HG02943 (cell line): Measurements from ENCODE around the gene TECTB.
"Not testable (repeated sequence)": the region's sequence is repeated elsewhere in the genome, so short reads cannot be mapped to it uniquely, and the experiment has no call there.

Experiments
- ATAC-seq: cut with Tn5 transposase; IDR thresholded peaks from one replicate; pipeline ENCODE4 v1.9.1; 2021; ENCODE audit warnings: mild to moderate bottlenecking, low read depth, moderate library complexity; ENCODE audit not compliant: unreplicated experiment

TECTB gene

DNA sequence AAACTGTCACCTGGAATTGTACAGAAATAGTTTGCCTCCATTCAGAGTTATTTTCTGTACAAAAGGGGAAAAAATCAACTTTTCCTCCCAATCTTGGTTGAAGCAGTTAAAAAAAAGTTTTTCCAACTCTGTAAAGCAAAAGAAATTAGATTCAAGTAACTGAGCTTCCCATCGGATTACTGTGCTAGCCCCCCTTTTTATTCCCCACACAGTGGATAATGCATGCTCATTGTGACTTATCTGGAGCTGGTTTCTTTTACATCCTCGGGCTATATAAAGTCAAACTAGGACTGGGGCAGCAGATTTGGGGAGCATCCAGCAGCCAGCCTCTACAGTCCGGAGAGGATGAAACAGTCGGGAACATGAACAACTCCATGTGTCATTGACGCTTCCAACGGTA lies at the start of gene TECTB:
Gene TECTB (plus strand): TSS at position 301 of the 400 bp plus-strand sequence. CDS start 335 bp downstream, outside the sequence.
- no peak for ATAC-seq

DNA sequence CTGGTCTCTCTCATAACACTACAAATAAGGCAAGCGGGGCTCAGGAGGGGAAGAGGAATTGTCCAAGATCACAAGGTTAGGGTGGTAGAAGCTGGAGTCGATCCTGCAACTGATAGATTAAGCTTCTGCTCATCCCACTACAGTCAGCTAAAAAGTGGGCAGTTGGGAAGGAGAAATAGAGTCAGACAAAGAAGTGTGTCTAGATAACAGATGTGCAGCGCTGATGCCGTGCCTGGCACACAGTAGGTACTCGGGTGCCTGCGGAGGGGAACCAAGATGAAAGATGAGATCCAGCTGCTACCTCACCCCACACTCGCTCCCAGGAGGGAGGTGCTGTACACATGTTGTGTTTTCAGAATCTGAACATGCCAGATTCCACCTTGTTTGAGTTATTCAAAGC lies 48.1 kb upstream of the TECTB start:
- no peak for ATAC-seq

DNA sequence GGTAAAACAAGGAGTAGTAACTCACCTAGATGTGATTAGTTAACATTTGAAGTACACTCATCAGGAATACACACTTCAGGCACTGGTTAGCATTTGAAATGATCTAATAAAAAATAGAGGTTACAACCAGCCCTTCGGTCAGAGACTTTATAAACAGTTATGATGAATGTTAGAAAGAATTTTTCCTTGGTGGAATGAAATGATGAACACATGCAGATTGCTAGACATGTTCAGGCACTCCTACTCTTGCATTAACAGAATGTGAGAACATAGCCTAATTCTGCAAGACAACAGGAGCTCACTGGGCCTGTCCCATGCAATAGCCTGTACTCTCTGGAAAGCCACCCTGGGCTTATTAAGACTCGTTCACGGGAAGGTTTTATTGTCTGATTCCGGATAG lies 47.3 kb upstream of the TECTB start:
- ATAC-seq, result no peak

DNA sequence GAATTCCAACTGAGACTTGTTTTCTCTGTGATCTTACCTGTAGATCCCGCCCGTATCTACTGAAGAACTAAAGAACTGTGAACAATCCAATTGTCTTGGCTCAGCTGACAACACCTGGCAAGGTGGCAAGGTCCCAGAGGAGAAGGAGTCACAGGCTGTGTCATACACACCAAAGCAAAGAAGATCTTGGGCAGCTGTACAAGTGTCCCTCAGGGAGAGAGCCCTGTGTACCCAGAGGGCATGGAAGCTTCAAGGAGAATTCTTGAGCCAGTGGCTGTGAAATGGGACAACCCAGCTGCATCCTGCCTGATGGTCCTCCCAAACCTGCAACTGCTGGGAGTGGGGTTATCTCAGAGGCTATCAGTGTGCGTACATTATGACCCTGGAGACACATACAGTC lies 46.7 kb upstream of the TECTB start:
- no peak for ATAC-seq

DNA sequence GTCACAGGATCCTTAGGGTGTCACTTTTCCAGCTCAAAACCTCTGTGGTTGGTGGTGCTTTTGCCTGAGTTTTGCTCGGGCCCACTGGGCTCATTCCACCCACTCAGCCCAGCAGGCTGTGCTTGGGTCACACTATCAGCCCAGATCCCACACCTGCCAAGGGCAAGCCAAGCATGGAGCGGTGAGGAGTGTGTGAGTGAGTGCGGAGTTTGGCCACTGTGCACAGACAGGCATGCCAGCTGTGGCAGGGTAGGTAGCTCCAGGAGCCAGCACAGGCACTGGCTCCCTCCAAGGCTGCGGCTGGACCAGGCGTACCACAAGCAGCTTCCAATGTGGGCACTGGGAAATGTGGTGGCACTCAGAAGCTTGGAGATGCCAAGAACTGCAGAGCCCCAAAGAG lies 43.9 kb upstream of the TECTB start:
- ATAC-seq, result no peak

DNA sequence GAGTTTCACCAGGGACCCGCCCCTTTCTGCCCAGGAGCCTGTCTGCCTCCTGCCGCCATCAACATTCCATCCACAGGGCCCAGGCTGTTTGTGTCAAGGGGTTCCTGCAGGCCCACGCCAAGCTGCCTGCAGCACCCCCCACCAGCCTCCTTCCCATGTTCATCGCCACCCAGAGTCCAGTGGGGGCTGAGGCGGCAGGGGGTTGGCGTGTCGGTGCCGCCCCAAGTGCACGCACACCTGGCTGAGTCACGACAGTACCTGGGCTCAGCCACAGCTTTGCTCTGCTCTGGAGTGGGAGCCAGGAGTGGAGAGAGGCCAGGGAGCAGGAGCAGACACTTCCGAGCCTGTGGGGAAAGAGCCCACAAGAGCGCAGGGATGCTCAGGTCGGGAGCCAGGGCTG lies 42.8 kb upstream of the TECTB start:
- no peak for ATAC-seq

DNA sequence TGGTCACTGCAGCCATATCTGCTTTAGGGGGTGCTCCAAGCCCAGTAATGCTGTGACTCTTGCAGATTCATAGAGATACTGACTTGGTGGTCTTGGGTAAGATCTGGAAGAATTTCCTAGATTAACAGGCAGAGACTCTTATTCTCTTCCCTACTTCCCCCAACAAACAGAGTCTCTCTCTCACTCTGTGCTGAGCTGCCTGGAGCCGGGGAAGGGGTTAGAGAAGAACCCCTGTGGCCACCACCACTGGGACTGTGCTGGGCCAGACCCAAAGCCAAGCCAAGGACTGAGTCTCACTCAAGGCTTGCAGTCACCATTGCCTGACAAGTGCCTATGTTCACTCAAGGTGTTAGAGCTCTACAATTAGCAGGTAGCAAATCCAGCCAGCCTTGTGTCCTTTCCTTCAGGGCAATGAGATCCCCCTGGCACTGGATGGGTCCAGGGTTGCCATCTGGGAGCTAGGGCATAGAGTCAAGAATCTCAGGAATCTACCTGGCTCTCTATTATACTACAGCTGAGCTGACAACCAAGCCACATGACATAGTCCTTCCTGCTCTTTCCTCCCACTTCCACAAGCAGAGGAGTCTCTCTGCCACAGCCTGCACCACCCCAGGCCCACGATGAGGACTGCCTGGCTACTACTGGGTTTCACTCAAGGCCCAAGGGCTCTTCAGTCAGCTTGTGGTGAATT lies 41.4 kb upstream of the TECTB start:
- ATAC-seq, result no peak

DNA sequence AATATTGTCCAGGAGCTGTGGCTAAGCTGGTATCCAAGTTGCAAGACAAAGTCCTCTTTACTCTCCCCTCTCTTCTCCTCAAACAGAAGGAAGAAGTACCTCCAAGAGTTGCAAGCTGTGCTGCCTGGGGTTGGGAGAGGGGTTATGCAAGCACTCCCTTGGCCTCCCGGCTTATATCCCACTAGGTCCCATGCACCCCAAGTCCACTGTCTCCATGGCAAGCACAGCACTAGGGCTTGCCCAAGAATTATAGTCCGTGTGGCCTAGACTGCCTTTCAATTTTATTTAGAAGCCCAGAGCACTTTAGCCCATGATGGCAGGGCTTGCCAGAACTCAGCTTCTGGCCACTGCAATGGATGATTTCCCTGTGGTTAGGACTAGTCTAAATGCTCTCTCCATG lies 40.4 kb upstream of the TECTB start:
- no peak for ATAC-seq

DNA sequence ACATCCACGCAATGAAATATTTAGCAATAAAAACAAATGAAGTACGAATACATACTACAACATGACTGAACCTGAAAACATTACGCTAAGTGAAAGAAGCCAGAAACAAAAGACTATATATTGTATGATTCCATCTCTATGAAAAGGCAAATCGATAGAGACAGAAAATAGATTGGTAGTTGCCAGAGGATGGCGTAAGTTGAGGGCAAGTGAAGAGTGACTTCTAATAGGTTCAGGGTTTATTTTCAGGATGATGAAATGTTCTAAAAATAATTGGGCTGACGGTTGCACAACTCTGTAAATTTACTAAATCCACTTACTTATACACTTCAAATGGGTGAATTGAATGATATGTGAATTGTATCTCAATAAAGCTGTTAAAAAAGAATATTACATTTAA lies 39.5 kb upstream of the TECTB start:
- ATAC-seq, result no peak

DNA sequence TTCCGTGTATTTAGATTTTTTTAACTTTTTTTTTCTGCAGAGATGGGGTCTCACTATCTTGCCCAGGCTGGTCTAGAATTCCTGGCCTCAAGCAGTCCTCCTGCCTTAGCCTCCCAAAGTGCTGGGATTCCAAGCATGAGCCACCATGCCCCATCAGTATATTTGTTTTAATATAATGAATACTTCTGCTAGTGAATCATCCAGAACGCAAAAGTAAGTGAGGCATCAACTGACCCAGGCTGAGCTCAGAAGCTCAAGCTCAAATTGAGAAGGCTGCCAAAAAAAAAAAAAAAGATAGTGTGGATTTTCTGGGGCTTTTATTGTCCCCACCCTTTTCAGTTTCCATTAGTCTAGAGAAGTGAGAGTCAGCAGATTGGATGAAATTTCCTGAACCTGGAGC lies 39.0 kb upstream of the TECTB start:
- ATAC-seq, result no peak

DNA sequence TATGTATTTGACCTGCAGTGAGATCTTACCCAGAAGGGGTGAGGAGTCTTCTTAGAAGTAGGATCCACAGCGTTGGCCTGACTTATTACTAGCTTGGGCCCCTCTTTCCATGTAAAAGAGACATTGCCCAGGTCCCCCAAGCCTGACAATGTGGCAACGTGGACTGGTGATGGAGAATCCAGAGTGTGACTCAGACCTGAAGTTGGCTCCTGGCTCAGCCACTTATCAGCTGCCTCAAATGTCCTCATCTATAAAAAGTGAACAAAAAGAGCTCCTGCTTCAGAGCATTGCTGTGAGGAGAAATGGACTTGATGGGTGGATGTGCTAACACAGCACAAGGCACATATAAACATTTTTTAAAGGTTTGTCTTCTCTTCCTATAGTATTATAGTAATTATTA lies 35.4 kb upstream of the TECTB start:
- no peak for ATAC-seq

DNA sequence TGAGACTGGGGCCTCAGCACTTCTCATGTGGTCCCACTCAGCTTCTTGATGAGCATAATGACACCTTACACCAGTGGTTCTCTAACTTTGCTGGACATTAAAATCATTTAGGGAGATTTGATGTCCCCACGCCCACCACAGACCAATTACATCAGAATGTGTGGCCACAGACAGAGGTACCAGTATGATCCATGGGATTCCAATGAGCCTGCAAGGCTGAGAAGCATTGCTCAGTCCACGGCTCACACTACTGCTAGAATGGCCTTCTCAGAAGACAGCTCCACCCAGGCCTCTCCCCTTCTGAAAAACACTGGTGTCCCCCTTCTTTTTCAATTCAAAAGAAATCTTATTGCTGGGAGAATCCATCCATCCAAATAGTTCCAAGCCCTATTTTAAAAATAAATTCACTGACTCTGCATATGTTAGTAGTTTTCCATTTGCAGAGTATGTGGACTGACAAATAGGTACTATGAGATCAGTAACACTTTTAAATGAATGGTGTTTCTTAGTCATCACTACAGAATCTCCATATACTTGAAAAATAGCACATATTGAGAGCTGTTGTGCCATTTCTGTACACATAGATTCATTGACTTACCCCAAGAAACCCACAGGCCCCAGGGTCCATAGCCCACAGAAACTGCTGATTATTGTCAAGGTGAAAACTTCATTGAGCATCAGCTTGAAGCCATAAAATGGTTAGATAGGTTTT lies 34.5 kb upstream of the TECTB start:
- no peak for ATAC-seq

DNA sequence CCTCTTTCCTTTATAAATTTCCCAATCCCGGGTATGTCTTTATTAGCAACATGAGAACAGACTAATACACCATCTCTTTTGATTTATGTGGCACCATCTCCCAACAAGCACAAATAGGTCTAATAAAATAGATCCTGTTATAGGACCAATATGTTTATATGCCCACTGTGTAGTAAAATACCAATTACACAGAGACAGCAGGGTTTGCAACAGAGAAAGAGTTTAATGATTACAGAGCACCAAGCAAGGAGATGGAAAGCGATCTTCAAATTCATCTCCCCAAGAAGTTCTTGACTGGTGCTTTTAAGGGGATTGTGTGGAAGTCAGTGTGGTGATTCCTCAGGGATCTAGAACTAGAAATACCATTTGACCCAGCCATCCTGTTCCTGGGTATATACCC lies 33.5 kb upstream of the TECTB start:
- no peak for ATAC-seq

DNA sequence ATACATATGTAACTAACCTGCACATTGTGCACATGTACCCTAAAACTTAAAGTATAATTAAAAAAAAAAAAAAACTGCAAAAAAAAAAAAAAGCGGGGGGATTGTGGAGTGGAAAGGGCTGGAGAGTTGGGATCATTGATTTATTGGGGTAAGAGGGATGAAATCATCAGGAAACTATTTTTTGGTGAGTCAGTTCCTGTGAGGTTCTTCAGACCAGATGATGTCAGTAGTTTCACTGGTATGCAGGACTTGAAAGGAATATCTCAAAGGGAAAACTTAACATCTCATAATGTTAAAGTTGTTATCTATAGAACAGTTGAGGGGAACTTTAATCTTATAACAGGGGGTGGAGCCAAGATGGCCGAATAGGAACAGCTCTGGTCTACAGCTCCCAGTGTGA lies 32.6 kb upstream of the TECTB start:
- ATAC-seq, result no peak

DNA sequence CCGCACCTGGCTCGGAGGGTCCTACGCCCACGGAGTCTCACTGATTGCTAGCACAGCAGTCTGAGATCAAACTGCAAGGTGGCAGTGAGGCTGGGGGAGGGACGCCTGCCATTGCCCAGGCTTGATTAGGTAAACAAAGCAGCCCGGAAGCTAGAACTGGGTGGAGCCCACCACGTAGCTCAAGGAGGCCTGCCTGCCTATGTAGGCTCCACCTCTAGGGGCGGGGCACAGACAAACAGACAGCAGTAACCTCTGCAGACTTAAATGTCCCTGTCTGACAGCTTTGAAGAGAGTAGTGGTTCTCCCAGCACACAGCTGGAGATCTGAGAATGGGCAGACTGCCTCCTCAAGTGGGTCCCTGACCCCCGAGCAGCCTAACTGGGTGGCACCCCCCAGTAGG lies 32.0 kb upstream of the TECTB start:
- not testable (repeated sequence) for ATAC-seq

DNA sequence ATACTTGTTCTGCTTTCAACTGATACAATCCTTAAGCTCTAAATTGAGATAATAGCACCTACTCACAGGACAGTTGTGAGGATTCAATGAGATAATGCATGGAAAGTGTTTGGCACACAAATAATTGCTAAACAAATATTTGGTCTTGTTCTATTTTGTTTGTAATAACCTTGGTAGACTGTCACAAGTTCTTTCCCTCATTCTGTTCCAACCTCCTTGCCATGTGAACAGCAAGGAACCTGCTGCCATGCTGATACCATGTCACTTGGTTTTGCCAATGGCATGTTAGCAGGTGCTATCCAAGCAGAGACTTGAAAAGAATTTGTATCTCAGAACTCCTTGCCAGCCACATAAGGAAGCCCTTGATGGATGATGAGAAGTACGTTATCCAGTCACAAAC lies 24.8 kb upstream of the TECTB start:
- no peak for ATAC-seq

DNA sequence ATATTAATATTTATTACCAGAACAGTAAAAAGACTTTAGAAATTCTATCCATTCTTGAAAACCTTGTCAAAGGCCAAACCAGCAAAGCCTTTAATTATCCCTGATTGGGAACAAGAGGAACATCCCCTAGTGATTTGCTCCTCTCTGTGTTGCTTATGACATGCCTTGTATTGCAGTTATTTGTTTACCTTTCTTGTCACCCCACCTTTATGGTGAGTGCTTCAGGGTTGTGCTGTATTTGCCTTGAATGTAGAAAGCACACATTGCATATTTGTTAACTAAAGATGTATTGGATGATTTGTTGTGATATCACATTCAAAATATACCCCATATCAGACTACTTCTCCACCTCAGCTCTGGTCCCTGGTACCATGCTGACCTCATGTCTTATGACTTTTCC lies 23.5 kb upstream of the TECTB start:
- ATAC-seq, result no peak

DNA sequence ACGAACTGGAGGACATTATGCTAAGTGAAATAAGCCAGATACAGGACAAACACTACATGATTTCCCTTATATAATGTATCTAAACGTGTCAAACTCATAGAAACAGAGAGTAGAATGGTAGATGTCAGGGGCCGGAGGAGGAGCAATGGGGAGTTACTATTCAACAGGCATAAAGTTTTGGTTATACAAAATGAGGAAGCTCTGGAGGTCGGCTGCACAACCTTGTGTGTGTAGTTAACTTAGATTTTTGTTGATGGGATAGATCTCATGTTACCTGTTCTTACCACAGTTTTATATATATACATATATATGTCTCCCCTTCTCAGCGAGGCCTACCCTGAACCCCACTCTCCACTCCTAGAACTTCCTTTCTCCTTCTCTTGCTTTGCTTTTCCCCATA lies 22.4 kb upstream of the TECTB start:
- ATAC-seq, result no peak

DNA sequence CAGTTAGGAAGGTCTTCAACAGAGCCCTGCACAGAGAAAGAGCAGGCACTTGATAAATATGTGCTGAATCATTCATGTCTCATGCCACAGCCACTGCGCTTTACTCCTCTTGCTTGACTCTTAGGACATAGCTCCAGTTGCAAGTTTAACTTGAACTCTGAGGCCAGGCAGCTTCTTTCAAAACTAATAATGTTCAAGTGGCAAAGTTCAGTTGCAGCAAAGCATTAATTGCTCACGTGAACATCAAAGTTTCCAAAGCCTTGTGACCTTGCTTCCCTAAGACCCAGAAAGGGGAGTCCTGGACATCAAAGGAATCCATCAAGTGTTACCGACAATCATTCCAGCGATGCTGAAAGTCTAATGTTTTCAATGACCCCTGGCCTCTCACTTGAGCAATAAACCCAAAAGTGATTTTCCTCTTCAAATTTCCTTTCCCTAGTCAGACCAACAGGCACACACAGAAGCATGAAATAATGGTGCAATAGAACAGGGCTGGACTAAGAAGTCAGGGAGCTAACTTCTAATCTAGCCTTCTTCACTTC lies 21.8 kb upstream of the TECTB start:
- ATAC-seq, result no peak

DNA sequence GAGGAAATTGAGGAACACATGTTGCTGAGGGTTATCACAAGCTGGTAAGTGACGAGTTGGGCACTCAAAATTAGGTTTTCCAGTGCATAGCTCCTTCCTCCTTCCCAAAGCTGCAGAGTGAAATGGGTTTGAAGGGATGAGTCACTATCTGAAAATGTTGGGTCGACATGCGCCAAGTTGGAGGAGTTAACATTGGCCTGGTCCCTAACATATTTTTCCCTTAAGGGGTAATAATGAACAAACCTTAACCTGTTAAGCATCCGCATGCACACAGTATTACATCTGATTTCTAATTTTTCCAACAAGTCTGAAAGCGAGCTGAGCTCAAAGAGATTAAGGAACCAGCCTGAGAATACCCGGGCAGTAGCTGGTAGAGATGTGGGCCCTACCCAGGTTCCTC lies 20.7 kb upstream of the TECTB start:
- ATAC-seq, result no peak

DNA sequence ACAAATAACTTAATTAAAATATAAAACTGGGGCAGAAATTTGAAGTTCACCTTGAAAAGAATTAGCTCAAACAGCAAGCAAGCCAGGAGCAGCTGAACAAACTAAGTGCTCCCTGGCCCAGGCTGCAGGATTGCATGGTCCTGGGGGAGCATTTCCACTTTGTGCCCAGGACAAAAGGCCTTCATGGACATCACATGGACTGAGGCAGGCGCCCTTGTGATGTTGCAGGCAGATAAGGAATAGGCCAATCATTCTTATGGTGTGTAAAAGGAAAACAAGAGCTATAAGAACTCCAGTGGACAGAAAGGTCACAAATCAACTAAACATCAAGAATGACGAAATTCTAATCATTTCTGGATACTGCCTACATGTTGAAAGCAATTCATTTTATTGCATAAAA lies 17.5 kb upstream of the TECTB start:
- no peak for ATAC-seq

DNA sequence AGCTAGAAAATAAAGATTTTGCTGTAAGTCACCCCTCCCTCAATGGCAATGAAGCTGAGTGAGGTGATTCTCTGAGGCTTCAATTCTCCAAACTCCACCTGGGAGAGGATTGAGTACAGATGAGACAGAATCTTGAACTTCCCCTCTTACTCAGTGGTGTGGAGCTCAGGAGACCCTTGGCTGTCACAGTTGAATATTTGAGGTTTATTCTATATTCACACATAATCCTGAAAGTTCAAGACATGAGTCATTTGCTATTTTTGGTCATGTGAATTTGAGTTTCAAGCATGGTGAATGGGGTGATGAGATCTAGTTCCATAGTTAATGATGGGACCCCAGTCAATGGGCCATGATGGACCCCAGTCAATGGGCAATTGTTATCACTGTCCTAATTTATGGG lies 13.9 kb upstream of the TECTB start:
- ATAC-seq, result no peak
